Measurements from ENCODE around the gene IL17RB.

- TF ChIP-seq, protein P1, sequence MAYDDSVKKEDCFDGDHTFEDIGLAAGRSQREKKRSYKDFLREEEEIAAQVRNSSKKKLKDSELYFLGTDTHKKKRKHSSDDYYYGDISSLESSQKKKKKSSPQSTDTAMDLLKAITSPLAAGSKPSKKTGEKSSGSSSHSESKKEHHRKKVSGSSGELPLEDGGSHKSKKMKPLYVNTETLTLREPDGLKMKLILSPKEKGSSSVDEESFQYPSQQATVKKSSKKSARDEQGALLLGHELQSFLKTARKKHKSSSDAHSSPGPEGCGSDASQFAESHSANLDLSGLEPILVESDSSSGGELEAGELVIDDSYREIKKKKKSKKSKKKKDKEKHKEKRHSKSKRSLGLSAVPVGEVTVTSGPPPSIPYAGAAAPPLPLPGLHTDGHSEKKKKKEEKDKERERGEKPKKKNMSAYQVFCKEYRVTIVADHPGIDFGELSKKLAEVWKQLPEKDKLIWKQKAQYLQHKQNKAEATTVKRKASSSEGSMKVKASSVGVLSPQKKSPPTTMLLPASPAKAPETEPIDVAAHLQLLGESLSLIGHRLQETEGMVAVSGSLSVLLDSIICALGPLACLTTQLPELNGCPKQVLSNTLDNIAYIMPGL (CRISPR knock-in tag; IDR thresholded peaks at IDR 0.05; ENCODE audit: borderline replicate concordance) = no peak
- TF ChIP-seq CTCF (IDR thresholded peaks at IDR 0.05) (no peak), POLR2A (IDR thresholded peaks at IDR 0.05; ENCODE audit: low read length) (no peak), RAD21 (conservative IDR thresholded peaks at IDR 0.05 in 1 of 2, IDR thresholded peaks at IDR 0.05 in 1 of 2) (no peak), REST (IDR thresholded peaks at IDR 0.05) (no peak), SMC3 (IDR thresholded peaks at IDR 0.05) (no peak), BHLHE40 (IDR thresholded peaks at IDR 0.05; ENCODE audit: low read depth, low read length) (no peak), USF2 (IDR thresholded peaks at IDR 0.05) (no peak), HOXA7 (CRISPR knock-in tag; IDR thresholded peaks at IDR 0.05) (no peak)
These were observed 44.0 kb upstream of the IL17RB start for GRCh38 chr3:53802256-53802880.
